T-helper 22 cell (primary cell): ENCODE results near the gene PFKFB1.
A peak's percentile ranks its signal among the peaks of the same experiment; 100 is the strongest.

Experiments
- DNase-seq: peaks from one replicate; pipeline ENCODE4 v3.0.0-alpha.2; 2020; ENCODE audit warnings: low read depth

The PFKFB1 gene

GRCh38 chrX:54922547-54922946, 71.4 kb downstream of the PFKFB1 start:
- DNase-seq: no peak

- peak; percentile 7 for DNase-seq
Observed at GRCh38 chrX:54921427-54922021, 72.5 kb downstream of the PFKFB1 start.

- no peak for DNase-seq
Observed at GRCh38 chrX:54920610-54921426, 73.2 kb downstream of the PFKFB1 start, which contains the start of gene TRO. Gene TRO, plus strand, starts transcription at chrX:54920824. Its CDS starts 1,423 bp downstream, at chrX:54922247.

GRCh38 chrX:54909941-54910340, 84.0 kb downstream of the PFKFB1 start:
- no peak for DNase-seq

- DNase-seq: no peak
Observed at GRCh38 chrX:54894159-54894558, 99.8 kb downstream of the PFKFB1 start.

- peak; percentile 1 for DNase-seq
Observed at GRCh38 chrX:54891573-54891972, 102.4 kb downstream of the PFKFB1 start.

- no peak for DNase-seq
Observed at GRCh38 chrX:54885740-54886139, 108.2 kb downstream of the PFKFB1 start.
